HG03342 (cell line): Measurements from ENCODE around the gene FARSB.

Experiments
- ATAC-seq: cut with Tn5 transposase; IDR thresholded peaks from one replicate; pipeline ENCODE4 v1.9.1; 2021; ENCODE audit warnings: mild to moderate bottlenecking, moderate library complexity; ENCODE audit not compliant: unreplicated experiment

FARSB gene

DNA sequence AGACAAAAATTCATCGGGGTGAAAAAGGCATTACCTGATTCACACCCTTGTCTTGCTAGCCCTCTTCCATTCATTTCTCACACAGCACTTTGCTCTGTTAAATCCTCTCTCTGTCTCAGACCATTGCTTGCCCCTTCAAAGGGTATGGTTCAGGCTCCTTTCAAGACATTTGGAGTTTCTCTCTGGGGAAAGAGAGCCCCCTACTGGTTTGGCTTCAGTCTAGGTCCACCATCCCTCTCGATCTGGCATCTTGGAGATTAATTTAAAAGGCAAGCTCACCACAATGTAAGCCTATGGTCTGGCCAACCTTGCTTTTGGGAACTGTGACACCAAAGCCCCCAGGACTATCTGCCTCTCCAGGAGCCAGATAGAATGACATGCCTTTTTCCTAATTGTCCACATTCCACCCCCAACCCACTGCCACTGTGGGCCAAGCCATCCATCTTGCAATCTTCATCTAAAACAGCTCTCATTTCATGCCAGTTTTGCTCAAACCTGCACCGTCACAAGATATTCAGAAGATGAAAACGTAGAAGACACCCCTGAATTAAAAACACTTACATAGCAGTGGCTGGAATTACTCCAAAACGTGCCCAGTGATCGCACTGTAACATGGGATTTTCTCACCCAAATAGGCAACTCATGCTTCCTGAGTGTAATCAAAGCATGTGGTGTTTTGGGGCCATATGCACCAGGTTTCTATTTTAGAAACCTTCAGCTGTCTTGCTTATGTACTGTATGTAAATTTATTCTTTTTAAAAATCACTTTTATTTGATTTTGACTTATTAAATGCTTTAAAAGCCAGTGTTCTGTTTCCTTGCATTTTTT, 93.9 kb downstream of the FARSB start:
- ATAC-seq = peak; percentile 82

DNA sequence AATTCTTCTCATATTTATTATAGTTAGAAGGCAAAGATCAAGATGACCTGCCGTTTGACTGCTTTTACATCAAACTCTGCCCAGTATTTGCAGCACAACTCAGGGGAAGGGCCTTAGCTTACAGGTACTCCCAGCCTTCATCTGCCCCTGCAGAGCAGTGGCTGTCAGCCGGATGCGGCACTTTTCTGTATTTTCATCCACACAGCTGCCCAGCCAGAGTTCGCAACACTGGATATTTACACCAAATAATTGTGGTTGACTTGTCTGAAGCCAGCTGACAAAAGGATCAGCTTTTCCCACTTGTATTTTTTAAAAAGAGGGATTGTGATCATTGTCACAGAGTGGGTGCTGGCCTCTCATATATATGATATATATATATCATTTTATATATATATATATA, 94.7 kb downstream of the FARSB start:
- ATAC-seq = no peak

DNA sequence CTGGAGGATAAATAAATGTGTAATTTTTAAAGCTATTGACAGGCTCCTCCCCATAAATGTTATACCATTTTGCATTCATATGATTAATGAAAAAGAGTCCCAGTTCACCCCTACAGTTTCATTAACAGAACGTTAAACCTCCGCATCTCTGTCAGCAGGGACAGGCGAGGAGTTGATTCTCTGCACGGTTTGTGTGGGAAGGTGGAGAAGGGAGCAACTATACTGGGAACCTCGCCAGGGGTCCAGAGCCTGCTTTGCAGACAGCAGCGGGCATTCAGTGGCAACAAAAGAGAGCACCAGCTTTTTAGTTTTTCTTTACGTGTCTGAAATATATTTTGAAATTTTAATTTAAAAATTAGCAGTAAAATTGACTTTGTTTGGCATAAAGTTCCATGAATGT, 101.4 kb downstream of the FARSB start:
- ATAC-seq = no peak

DNA sequence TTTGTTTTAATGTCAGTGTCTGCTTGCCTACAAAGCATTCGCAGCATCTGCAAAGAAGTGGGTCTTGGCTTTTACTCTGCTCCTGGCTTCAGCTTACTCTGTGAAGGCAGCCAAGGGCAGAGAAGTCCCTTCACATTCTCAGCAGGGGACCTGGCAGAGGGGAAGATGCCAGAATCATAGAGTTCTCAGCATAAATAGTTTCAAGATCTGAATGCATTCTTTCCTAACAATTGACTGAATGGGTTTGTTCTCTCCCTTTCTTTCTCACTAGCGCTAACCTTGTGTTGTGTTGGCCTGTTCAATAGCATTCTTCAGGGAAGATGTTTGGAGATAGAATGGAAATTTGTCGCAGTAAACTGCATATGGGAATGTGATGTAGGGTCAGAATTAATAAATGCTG, 106.9 kb downstream of the FARSB start:
- no peak for ATAC-seq

DNA sequence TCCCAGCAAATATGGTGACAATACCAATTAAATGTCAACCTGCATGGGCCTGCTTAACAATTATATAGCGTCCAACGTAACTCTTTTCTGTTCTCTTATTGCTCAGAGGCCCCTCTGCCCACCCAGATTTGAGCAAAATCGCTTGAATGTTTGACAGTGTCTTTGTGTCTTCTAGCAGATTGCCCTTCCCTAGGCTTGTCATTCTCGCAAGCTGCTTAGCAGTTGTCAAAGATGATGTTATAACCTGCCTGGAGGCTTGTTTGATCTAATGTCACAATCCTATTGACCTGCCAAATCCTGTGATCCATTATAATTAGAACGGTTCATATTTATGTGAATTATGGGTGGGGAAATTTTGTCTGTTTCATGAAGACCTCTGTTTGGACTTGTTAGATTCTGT, 108.8 kb downstream of the FARSB start:
- no peak for ATAC-seq

DNA sequence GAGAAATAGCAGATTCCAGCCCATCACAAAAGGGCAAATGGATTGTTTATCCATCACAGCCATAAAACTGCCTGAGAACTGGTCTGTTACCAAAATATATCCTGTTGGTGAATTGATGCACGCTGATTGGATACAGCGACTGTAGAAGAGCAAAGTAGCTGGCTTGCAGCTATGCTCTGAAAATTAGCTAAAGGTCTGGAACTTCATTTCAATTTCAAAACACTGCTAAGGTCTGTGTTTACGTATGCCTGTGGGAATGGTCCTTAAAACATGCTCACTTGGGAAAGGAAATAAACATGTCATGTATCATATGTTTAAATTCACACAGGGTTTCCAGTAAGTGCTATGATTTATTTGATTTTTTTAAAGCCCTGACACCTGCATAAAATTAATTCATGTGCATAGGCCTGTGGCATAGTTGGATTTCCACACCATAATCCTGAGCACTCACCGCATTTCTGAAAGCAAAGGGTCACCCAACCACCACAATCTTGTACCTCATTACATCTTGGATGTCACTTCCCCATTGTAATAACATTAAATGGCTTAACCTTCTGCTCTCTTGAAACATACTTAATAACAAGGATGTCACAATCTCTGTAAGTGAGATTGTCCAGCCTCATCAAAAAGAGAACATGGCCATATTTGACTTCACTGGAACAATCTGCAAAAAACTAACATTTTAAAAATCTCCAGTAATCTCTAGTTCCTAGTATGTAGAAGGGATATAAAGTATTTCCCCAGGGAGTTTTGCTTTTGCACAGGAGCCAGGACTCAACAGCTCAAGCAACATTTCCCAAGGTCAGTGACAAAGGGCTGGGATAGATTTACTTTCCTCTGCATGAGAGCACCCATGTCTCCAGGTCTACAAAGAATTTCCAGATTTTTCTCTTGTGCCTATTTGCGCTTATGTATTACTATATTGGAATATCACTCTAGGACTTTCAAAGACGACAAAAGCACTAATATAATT, 109.8 kb downstream of the FARSB start:
- ATAC-seq = no peak

DNA sequence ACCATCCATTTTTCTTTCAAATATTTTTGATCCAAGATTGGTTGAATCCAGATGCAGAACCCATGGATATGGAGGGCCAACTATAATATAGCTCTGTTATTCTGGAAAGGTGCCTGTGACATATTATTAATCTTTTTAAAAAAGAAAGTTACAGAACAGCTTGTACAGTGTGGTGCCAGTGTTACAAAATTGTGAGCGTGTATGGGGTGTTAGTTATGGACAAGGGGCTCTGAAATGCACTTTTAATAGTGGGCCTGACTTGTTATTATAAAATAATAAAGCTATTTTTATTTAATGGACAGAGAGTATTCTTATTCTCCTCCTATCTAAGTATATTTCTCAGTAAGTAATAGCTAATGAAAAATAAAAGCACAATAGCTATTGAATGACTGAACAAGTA, 111.2 kb downstream of the FARSB start:
- no peak for ATAC-seq

DNA sequence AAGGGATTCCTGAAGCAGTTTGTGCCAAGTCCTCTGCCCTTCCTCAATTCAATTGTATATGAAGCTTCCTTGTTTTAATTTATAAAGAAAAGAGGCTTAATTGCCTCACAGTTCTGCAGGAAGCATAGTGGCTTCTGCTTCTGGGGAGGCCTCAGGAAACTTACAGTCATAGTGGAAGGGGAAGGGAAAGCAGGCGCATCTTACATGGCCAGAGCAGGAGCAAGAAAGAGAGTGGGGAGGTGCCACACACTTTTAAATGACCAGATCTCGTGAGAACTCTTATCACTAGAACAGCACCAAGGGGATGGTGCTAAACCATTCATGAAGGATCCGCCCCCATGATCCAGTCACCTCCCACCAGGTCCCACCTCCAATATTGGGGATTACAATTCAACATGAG, 117.4 kb downstream of the FARSB start:
- ATAC-seq = peak; percentile 61

DNA sequence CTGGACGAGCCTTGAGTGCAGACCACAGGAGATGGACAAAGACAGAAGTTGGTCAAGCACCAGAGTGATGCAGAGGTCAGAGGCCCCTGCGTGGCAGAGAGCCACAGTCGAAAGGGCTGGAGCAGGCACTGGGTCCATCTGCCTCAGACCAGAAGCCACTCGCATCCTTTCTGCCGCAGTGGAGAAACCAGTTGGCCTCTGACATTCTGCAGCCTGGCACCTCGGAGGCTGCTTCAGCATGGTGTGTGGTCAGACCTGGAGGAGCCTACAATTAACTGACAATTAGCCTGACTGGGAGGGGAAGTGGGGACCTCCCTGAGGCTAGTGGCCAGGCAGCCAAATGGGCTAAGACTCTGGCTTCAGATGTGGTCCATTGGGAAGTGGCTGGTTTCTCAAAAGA, 120.4 kb downstream of the FARSB start:
- ATAC-seq = no peak

DNA sequence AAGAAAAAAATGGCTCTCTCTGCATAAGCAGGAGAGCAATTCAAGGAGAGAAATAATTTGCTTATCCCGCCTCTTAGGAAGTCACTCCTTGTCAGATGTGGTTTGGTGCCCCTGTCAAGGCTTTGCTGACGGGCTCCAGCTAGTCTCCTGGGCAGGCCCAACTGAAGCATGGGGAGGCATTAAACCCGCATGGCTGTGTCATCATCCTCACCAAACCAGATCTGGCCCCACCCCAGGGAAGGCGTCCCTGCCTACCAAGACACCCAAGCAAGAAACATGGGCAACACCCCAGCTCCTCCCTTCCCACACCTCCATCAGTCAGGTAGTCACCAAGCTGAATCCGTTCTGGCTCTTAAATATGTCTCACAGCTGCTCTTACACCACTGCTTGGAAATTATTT, 123.6 kb downstream of the FARSB start:
- no peak for ATAC-seq

DNA sequence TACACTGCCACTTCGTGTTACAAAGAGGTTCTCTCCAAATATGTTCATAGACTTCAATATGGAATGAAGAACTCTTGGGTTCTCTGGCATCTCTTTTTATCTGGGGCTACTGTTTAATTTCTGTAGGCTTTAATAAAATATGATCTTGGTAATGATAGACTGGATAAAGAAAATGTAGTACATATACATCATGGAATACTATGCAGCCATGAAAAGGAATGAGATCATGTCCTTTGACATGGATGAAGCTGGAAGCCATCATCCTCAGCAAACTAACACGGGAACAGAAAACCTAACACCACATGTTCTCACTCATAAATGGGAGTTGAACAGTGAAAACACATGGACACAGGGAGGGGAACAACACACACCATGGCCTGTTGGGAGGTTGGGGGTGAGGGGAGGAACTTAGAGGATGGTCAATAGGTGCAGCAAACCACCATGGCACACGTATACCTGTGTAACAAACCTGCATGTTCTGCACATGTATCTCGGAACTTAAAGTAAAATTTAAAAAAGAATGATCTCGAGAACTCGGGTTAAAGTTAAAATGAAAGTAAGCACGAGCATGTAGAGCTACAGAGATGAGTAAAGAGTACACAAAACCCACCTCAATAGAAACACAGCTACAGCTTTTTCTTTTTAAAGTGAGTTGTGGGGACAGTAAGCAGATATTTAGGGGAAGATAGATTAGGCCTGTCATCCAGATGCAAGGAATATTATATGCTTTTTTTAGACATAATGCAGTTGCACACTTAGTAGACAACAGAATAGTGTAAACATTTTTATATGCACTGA, 129.2 kb downstream of the FARSB start:
- ATAC-seq = no peak

DNA sequence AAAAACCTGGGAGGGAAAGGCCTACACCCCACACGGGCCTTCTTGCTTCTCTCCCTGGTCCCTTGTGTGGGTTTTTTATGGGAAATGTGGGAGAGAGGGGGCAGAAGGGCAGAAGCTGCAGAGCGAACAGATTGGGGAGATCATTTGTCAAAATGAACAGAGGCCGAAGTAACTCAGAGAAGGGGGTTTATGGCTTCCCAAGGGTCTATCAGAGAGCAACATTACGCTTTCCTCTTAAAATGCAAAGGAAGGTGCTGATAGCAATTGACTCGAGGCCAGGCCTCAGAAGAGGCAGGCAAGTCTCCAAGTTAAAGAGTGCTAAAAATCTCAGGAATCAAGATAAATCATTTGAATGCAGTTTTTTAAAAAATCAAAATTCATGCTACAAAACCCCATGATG, 130.1 kb downstream of the FARSB start:
- ATAC-seq = no peak

DNA sequence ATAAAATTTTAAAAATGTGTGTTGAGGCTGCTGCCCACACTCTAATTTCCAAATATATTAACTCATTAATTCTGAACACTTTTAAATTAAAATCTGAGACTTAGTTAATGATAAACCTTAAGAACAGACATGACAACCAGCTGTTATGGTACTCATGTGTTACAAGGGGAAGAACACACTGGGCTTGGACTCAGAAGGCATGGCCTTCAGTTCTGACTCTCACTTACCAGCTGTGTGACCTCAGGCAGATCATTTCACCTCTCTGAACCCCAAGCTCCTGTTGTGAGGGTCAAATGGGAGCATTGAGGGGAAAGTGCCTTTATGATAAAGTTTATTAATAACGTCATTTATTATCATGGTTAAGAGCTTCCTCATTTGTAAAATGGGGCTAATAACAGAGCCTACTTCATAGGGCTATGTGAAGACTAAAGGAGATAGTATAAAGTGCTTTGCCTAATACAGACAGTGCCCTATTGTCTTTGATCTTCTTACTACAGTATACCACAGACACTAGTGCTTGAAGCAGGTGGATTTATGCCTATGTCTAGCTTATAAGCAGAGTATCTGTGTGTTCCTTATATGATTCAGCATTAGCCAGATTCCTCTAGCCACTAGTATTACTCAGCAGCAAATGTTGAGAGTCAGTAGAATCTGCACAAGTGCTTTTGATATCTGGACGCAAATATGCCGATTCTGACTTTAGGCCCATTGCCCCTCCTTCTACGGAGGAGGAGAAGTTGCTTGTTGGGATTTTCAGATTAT, 131.9 kb downstream of the FARSB start:
- ATAC-seq = peak; percentile 74

DNA sequence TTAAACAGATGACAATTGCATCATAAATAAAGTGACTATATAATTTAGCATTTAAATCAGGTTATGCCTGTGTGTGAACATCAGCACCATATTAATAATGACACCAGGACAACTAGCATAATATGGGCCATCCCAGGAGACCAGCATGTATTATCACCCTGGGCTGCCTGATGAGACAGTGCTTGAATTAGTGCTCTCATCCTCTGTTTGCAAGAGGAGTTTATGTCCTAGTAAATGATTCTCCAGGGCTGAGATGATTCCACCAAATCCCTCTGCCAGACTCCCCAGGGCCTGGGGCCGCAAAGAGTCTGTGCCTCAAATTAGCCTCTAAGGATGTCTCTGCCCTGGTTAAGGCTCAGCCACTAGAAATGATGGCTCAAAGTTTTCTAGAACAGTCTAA, 133.8 kb downstream of the FARSB start:
- no peak for ATAC-seq

DNA sequence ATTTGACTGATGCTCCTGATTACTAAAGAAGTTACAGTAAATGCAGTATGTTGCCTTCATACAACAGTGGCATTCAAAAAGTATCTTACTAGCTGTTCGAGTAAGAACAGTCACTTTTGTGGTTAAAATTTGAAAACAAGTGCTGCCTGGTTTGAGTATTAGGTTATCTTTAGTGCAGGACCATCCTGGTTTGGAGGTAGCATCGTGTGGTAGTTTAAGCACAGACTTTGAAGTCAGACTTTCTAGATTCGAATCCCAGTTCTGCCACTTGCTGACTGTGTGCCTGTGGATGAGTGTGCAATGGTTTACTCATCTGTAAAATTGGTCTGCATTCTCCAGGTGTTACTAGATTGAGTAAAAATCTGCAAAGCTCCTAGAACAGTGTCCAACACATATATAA, 134.8 kb downstream of the FARSB start:
- ATAC-seq = peak; percentile 53
